ENCODE data around the gene KRT34. TPM values are rescaled to one million over a fixed set of nuclear protein-coding genes. Genes with fewer than 3 reads are reported as not detected.

KRT34 gene
- total RNA-seq, 1 donor from 2014 or later: not detected

GRCh38 chr17:41419716-41420115 is 37.6 kb upstream of the KRT34 start:
- no peak for DNase-seq (ENCODE audit: low read depth)
- Histone ChIP-seq H3K4me3 (ENCODE audit: insufficient read depth, low read depth, low read length) (no peak overlapping the region), H2AFZ (ENCODE audit: low read depth, low read length) (no peak overlapping the region), H3K27me3 (ENCODE audit: insufficient read depth, low read length) (no peaks in the 10 kb centered on the region), H3K79me2 (ENCODE audit: insufficient read depth, low read length) (no peaks in the 10 kb centered on the region), H3K36me3 (ENCODE audit: insufficient read depth, low read length) (no peaks in the 10 kb centered on the region), H3K4me1 (ENCODE audit: insufficient read depth, low read length) (peaks cover 31% of the 10 kb centered on the region), H3K9me3 (ENCODE audit: insufficient read depth, low read depth, low read length) (no peaks in the 10 kb centered on the region), H3K4me2 (ENCODE audit: low read length) (no peak overlapping the region), H4K20me1 (ENCODE audit: insufficient read depth, low read length) (no peaks in the 10 kb centered on the region), H3K9ac (ENCODE audit: low read length) (no peak overlapping the region), H3K27ac (ENCODE audit: low read depth, low read length) (no peak overlapping the region)
- TF ChIP-seq CTCF (IDR thresholded peaks at IDR 0.05; ENCODE audit: insufficient read depth, low read depth, low read length): no peak
- H3K27me3 Mint-ChIP-seq (ENCODE audit: low read depth, unreplicated experiment): peaks cover 7% of the 10 kb centered on the region
- no peaks in the 10 kb centered on the region for H3K9me3 Mint-ChIP-seq (ENCODE audit: unreplicated experiment)
- H3K27ac Mint-ChIP-seq (ENCODE audit: unreplicated experiment): no peak overlapping the region
- FAIRE-seq: no peak
- peaks cover 2% of the 10 kb centered on the region for H3K36me3 Mint-ChIP-seq (ENCODE audit: low read depth, unreplicated experiment)
- H3K4me1 Mint-ChIP-seq (ENCODE audit: low read depth, unreplicated experiment): peaks cover 34% of the 10 kb centered on the region
- H3K4me3 Mint-ChIP-seq (ENCODE audit: unreplicated experiment): no peak overlapping the region

- no peaks in the 10 kb centered on the region for H3K36me3 Mint-ChIP-seq (ENCODE audit: low read depth, unreplicated experiment)
- no peak for DNase-seq (ENCODE audit: low read depth)
- Histone ChIP-seq H3K36me3 (ENCODE audit: insufficient read depth, low read length) (no peaks in the 10 kb centered on the region), H3K9ac (ENCODE audit: low read length) (no peak overlapping the region), H3K4me2 (ENCODE audit: low read length) (no peak overlapping the region), H3K4me3 (ENCODE audit: insufficient read depth, low read depth, low read length) (no peak overlapping the region), H3K27me3 (ENCODE audit: insufficient read depth, low read length) (no peaks in the 10 kb centered on the region), H4K20me1 (ENCODE audit: insufficient read depth, low read length) (no peaks in the 10 kb centered on the region), H2AFZ (ENCODE audit: low read depth, low read length) (no peak overlapping the region), H3K27ac (ENCODE audit: low read depth, low read length) (no peak overlapping the region), H3K9me3 (ENCODE audit: insufficient read depth, low read depth, low read length) (no peaks in the 10 kb centered on the region), H3K79me2 (ENCODE audit: insufficient read depth, low read length) (no peaks in the 10 kb centered on the region), H3K4me1 (ENCODE audit: insufficient read depth, low read length) (peaks cover 33% of the 10 kb centered on the region)
- H3K4me3 Mint-ChIP-seq (ENCODE audit: unreplicated experiment): no peak overlapping the region
- peaks cover 7% of the 10 kb centered on the region for H3K27me3 Mint-ChIP-seq (ENCODE audit: low read depth, unreplicated experiment)
- no peak overlapping the region for H3K27ac Mint-ChIP-seq (ENCODE audit: unreplicated experiment)
- H3K9me3 Mint-ChIP-seq (ENCODE audit: unreplicated experiment): no peaks in the 10 kb centered on the region
- peaks cover 39% of the 10 kb centered on the region for H3K4me1 Mint-ChIP-seq (ENCODE audit: low read depth, unreplicated experiment)
- TF ChIP-seq CTCF (IDR thresholded peaks at IDR 0.05; ENCODE audit: insufficient read depth, low read depth, low read length) (no peak), EZH2 (IDR thresholded peaks at IDR 0.05; ENCODE audit: insufficient read depth, low read length) (no peak)
- FAIRE-seq: no peak
Measured at GRCh38 chr17:41418116-41418860, 36.2 kb upstream of the KRT34 start.

- FAIRE-seq (no peak), DNase-seq (ENCODE audit: low read depth) (no peak)
- Mint-ChIP-seq H3K27me3 (ENCODE audit: low read depth, unreplicated experiment) (peaks cover 4% of the 10 kb centered on the region), H3K4me1 (ENCODE audit: low read depth, unreplicated experiment) (peaks cover 42% of the 10 kb centered on the region), H3K27ac (ENCODE audit: unreplicated experiment) (peak overlapping the region; percentile 42), H3K36me3 (ENCODE audit: low read depth, unreplicated experiment) (no peaks in the 10 kb centered on the region), H3K9me3 (ENCODE audit: unreplicated experiment) (no peaks in the 10 kb centered on the region), H3K4me3 (ENCODE audit: unreplicated experiment) (no peak overlapping the region)
- H3K36me3 ChIP-seq (ENCODE audit: insufficient read depth, low read length): no peaks in the 10 kb centered on the region
- no peaks in the 10 kb centered on the region for H3K27me3 ChIP-seq (ENCODE audit: insufficient read depth, low read length)
- H3K9me3 ChIP-seq (ENCODE audit: insufficient read depth, low read depth, low read length): no peaks in the 10 kb centered on the region
- no peaks in the 10 kb centered on the region for H4K20me1 ChIP-seq (ENCODE audit: insufficient read depth, low read length)
- H3K9ac ChIP-seq (ENCODE audit: low read length): no peak overlapping the region
- no peak overlapping the region for H3K4me3 ChIP-seq (ENCODE audit: insufficient read depth, low read depth, low read length)
- H2AFZ ChIP-seq (ENCODE audit: low read depth, low read length): no peak overlapping the region
- peak overlapping the region; percentile 33 for H3K4me2 ChIP-seq (ENCODE audit: low read length)
- H3K4me1 ChIP-seq (ENCODE audit: insufficient read depth, low read length): peaks cover 36% of the 10 kb centered on the region
- TF ChIP-seq EZH2 (IDR thresholded peaks at IDR 0.05; ENCODE audit: insufficient read depth, low read length): no peak
- peak; percentile 17 for TF ChIP-seq CTCF (IDR thresholded peaks at IDR 0.05; ENCODE audit: insufficient read depth, low read depth, low read length)
- no peaks in the 10 kb centered on the region for H3K79me2 ChIP-seq (ENCODE audit: insufficient read depth, low read length)
- no peak overlapping the region for H3K27ac ChIP-seq (ENCODE audit: low read depth, low read length)
Measured at GRCh38 chr17:41417576-41418015, 35.5 kb upstream of the KRT34 start.

All from astrocyte (in vitro differentiated cells and primary cell).